Epithelial cell of esophagus (primary cell): ENCODE data around the gene IFT57.

Source experiments
- DNase-seq: peaks from one replicate; pipeline ENCODE4 v3.0.0; 2010; ENCODE audit warnings: low read depth
- H3K4me3 ChIP-seq: 2 replicates; pipeline ENCODE4 v1.5.1; 2011; ENCODE audit warnings: mild to moderate bottlenecking, low read length, control low read depth
- TF ChIP-seq, protein P1 (sequence below): IDR thresholded peaks from 2 replicates; pipeline ENCODE4 v1.5.1; 2011; ENCODE audit warnings: low read depth, mild to moderate bottlenecking, low read length, control low read depth, inconsistent platforms; ENCODE audit not compliant: insufficient read depth; ENCODE audit errors: missing control alignments

Gene IFT57

DNA sequence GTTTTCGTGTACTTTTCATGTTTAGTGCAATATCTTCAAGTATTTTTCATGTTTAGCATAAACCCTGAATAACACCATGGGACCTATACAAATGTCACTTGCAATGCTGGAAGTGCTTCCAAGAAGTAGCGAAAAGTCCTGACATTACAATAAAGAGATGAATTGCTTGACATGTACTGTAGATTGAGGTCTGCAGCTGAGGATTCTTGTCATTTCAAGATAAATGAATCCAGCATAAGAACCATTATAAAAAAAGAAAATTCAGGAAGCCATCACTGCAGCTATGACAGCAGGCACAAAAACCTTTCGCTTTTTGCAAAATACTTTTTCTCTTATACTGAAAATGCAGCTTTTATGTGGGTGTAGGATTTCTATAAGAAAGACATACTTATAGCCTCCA, 37.4 kb downstream of the IFT57 start:
- H3K4me3 ChIP-seq = no peak overlapping the region
- TF ChIP-seq, protein P1, sequence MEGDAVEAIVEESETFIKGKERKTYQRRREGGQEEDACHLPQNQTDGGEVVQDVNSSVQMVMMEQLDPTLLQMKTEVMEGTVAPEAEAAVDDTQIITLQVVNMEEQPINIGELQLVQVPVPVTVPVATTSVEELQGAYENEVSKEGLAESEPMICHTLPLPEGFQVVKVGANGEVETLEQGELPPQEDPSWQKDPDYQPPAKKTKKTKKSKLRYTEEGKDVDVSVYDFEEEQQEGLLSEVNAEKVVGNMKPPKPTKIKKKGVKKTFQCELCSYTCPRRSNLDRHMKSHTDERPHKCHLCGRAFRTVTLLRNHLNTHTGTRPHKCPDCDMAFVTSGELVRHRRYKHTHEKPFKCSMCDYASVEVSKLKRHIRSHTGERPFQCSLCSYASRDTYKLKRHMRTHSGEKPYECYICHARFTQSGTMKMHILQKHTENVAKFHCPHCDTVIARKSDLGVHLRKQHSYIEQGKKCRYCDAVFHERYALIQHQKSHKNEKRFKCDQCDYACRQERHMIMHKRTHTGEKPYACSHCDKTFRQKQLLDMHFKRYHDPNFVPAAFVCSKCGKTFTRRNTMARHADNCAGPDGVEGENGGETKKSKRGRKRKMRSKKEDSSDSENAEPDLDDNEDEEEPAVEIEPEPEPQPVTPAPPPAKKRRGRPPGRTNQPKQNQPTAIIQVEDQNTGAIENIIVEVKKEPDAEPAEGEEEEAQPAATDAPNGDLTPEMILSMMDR = no peak
- no peak for DNase-seq

DNA sequence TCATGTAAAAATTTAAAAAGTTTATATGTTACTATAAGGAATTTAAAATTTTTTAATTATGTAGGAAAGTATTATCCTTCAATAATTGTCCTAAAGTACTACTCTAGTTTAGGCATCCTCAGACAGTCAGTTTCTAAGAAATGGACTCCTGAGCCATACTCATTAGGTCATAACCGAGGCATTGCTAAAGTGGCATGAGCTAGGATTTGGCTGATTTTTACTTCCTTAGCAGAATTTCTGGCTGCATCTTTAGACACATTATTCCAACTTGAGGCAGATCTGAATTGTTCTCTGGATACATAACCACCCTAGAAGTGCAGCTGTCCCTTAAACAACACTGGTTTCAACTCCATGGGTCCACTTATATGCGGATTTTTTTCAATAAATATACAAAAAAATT, 38.3 kb downstream of the IFT57 start:
- TF ChIP-seq, protein P1 = no peak
- no peak for DNase-seq
- no peak overlapping the region for H3K4me3 ChIP-seq

DNA sequence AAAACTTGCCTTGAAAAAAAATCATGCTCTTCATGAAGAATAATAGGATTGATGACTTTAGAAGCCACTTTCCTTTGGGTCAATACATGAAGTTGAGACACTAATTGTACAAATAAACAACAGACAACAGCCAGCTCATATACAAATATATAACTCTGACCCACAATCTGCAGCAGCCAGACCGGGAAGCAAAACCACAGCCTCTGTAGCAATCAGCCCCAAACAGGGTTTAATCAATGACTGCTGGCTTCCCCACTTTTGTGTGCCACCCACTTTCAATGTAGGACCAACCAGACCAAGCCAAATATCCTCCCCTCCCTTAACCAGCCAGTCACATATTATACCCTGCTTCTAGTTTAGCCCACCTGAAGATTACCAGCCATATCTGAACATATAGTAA, 39.0 kb downstream of the IFT57 start:
- DNase-seq = no peak
- H3K4me3 ChIP-seq = no peak overlapping the region
- TF ChIP-seq, protein P1 = no peak

DNA sequence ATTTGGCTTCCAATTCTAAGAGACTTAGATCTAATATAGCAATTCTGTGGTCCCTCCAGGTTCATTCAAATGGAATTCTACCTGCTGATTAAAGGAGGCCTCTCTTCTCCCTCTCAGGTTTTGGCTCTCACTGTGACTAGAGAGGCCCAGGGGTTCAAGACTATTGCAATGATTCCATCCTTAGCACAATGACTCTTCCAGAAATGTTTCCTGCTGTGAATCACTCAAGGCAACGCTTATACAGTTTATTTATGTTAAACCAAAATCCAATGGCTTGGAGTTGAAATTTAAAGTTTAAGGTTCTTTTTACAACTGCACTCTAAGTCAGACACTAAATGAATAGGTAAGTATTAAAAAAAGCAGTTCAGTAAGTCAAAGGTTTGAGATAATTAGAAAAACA, 39.9 kb downstream of the IFT57 start:
- DNase-seq = peak; percentile 28
- no peak overlapping the region for H3K4me3 ChIP-seq
- TF ChIP-seq, protein P1 = no peak

DNA sequence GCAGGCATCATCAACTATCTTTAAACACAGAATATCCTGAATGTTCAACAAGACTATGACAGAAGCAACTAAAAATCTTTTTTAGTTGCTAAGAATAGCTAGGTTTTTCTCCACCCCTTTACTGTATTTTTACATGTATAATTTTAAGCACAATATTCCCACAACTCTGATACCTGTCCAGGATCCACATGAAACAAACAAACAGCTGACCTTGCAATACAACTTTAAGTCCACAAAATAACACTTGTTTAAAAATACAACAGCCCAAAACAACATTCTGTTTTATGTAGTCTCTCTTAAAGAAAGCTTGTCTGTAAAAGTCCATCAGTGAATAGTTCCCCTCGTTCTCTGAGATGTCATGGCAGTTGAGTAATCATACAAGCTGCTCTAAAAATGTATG, 41.1 kb downstream of the IFT57 start:
- TF ChIP-seq, protein P1 = no peak
- no peak for DNase-seq
- H3K4me3 ChIP-seq = no peak overlapping the region

DNA sequence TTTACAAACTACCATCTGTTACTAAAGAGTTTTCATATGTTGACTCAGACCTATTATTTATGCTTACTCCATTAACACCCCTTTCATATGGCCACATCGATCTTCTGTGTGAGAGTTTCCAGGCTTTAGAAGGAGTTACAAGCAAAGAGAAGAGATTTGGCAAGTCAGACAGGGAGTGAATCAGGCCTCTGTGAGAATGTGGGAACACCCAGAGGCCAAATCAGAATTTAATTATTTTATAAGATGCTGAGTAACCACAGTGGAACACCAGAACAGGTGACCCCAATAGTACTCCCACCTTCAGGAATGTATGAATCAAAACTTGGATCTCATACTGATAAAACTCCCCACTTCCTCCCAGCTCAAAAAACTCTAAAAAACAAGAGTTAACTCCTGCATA, 42.0 kb downstream of the IFT57 start:
- TF ChIP-seq, protein P1 = no peak
- peak; percentile 54 for DNase-seq
- H3K4me3 ChIP-seq = no peak overlapping the region

DNA sequence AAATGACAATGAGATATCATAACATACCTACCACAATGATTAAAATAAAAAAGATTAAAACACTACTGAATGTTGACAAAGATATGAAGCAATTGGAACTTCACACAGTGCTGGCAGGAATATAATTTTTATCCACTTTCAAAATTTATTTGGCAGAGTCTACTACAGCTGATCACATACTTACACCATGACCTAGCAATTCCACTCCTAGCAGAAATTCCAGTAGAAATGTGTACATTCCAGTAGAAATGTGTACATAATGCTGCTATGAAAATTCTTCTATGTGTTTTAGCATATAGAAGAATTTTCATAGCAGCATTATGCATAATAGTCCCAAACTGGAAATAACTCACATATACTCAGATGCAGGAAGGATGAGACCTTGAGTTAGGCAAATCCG, 43.5 kb downstream of the IFT57 start:
- no peak for DNase-seq
- TF ChIP-seq, protein P1 = no peak
- H3K4me3 ChIP-seq = no peak overlapping the region
